GM21619 (cell line): Measurements from ENCODE around the gene GSTM2.

Experiments used
- ATAC-seq: cut with Tn5 transposase; IDR thresholded peaks from one replicate; pipeline ENCODE4 v1.9.1; 2021; ENCODE audit not compliant: unreplicated experiment

The GSTM2 gene

DNA sequence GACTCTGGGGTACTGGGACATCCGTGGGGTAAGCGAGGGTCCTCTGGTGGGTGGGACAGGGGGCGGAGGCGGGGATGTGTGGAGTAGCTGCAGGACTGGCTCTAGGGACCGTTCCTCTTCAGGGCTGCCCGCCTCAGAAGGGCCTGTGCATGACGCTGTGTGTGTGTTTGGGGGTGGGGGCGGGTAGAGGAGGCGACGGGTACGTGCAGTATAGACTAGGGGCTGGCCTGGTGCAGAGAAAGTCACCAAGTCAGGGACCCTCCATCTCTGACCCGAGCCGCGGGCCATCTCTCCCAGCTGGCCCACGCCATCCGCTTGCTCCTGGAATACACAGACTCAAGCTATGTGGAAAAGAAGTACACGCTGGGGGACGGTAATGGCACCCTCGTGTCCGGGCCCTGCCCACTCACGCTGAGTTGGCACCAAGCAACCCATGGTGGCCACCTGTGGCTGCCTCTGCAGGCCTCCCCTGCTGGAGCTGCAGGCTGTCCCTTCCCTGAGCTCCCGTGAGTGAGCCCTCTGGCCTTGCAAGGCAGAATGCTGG, 44.5 kb downstream of the GSTM2 start:
- ATAC-seq: no peak

DNA sequence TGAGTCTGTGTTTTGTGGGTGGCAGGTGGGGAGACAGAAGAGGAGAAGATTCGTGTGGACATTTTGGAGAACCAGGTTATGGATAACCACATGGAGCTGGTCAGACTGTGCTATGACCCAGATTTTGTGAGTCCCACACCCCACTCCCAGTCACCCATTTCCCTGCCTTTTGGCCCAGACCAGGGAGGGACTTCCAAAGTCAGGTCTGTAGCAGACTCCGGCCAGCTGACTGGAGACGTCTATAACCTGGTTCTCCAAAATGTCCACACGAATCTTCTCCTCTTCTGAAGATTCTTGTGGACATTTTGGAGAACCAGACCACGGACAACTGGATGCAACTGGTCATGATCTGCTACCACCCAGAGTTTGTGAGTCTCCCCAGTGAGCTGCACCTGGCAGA, 45.8 kb downstream of the GSTM2 start:
- no peak for ATAC-seq

DNA sequence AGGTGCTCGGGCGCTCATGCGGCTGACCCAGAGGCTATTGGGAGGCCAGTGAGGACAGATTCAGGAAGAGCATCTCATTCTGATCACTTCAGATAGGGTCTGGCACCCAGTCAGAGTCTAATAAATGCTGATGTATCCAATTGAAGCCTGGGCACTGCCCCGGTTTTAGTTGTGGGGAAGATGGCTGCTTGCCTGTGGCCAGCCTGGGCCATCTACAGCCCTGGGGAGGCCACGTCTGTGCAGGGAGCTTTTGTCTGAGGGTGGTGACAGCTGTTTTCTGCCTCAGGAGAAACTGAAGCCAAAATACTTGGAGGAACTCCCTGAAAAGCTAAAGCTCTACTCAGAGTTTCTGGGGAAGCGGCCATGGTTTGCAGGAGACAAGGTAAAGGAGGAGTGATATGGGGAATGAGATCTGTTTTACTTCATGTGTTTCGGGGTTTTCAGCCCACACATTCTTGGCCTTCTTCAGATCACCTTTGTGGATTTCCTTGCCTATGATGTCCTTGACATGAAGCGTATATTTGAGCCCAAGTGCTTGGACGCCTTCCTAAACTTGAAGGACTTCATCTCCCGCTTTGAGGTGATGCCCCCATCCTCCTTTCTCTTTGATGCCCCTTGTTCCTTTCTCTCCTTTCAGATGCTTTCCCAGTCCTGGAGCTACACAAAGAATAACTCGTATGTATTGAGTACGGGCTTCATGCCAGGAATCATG, 47.0 kb downstream of the GSTM2 start:
- ATAC-seq: no peak

DNA sequence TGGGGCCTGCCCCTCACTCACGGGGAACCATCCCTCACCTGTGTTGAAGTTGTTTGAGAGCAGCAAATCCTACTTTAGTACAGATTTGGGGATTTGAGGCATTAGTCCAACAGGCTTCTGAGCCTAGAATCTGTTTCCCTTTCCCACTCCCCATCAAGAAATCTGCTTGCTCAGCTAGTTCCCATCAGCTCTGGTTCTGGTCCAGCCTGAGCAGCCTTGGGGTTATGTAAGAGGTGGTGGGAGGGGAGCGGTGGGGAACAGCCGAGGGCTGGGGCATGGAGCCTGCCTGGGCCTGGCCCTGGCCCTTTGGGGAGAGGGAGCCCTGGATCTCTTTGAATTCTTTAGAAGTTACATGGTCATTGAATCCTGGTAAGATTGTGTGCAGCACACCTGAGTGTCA, 48.3 kb downstream of the GSTM2 start:
- no peak for ATAC-seq

DNA sequence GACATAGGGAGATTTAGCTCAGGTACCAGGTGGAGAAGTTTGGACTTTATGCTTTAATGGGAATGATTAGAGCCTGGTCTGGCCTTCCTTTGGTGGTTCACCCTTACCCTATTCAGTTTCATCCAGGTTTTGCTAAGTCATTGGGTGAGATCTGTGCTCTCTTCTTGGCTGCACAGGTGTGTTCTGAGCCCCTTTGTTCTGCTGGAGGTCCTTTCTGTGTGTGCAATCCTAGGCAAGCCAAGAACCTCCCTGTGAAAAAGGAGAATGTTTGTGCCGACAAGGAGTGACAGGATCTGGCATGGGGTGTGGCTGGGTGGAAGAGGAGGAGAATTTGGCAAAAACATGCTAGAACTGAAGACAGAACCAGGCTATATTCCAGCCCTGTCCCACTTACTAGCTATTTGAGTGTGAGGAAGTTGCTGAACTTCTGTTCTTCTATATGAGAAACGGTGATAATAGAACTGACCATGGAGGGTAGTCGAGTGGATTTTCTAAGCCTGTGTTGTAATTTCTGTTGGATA, 48.8 kb downstream of the GSTM2 start:
- ATAC-seq: no peak

DNA sequence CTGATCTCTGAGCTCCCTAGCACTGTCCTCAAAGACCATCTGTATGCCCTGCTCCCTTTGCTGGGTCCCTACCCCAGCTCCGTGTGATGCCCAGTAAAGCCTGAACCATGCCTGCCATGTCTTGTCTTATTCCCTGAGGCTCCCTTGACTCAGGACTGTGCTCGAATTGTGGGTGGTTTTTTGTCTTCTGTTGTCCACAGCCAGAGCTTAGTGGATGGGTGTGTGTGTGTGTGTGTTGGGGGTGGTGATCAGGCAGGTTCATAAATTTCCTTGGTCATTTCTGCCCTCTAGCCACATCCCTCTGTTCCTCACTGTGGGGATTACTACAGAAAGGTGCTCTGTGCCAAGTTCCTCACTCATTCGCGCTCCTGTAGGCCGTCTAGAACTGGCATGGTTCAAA, 49.9 kb downstream of the GSTM2 start:
- no peak for ATAC-seq

DNA sequence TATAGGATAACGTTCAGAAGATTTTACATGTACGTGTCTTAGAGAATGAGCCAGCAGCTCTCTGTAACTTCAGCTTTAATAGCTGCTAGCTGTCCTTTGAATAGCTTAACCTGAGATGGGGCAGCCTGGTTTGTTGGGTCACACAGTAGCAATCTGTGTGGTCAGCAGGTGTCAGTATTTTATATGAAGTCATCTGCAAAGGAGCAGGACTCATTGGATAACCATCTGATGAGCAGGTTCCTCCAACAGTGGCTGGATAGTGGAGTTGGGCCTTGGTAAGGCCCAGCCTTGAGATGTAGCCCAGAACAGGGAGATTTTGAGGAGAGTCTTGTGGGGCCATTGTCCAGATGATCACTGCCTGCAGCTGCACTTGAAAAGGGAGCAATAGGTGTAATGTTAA, 50.6 kb downstream of the GSTM2 start:
- ATAC-seq: no peak

DNA sequence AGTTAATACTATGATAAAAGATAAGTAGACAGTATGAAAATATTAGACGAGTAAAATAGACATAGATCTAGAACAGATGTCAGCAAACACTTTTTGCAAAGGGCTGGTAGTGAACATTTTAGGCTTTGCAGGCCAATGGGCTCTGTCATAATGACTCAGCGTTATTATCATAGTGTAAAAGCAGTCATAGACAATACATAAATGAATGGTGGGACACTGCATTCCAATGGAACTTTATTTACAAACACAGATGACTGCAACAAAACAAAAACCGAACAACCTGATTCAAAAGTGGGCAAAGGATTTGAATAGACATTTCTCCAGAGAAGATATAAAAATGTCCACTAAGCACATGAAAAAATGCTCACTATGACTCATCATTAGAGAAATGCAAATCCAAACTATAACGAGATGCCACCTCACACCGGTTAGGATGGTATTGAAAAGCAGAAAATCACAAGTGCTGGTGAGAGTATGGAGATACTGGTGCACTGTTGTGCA, 51.5 kb downstream of the GSTM2 start:
- no peak for ATAC-seq

DNA sequence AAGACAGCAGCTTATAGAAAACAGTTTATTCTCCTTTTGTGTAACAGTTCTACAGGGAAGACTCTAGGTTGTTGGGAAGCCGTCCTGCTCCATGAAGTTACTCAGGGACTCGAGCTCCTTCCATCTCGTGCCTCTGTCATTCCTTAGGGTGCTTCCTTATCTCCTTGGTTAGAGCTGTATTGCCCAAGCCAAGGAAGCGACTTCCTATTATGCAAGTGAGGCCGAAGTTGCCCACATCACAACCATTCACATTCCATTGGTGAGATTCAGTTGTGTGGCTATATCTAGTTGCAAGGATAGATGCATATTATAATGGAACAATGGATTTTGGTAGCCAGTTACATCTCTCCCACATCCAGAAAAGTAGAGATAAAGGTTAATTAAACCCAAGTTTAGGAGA, 53.2 kb downstream of the GSTM2 start:
- ATAC-seq: no peak

DNA sequence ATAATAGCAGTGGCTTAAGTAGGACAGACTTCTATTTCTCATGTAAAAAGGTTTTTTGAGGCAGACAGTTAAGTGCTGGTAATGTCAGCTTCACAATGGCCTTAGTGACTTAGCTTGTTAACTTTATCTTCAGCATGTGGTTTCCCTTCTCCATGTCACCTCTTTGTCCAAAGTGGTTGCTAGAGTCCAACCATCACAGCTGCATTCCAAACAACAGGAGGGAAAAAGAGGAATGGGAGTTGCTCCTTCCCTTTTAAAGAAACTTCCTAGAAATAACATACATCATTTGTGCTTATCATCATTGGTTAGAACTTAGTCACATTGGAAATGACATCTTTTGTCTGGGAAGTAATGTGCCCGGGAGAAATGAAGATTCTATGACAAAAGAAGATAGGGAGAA, 54.1 kb downstream of the GSTM2 start:
- no peak for ATAC-seq

DNA sequence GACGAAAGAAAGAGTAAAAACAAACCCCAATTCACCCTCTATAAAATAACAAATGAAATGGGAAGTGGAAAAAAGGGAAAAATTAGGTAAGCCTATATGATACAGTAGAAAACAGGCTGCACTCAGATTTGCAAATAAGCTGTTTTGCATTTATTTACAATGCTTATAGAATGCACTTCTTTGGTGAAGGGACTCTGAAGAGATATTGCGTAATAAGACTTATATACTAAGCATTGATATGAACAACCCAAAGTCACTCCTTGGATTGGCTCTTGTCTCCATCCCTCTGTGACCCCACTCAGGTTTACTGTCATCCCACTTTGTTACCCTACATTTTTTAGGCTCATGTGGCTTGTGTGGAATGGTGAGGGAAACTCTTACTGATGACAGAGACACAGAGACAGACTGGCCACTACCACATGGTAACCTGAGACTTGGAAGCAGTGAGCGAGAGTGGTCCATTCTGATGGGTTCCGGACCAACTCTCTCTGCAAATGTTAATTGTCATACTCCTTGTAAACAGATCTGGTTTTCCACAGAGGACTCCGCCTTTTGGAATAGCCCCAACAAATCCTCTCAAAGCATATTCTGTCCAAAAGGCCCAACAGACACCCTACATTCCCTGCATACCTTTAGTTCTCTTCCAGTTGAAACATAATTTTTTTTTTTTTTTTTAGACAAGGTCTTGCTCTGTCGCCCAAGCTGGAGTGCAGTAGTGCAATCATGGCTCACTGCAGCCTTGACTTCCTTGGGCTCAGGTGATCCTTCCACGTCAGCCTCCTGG, 55.2 kb downstream of the GSTM2 start:
- no peak for ATAC-seq
